GM18526 (cell line): ENCODE results near the gene ZFHX3.

Source experiments
- POLR2A ChIP-seq: IDR thresholded peaks from 3 replicates; pipeline ENCODE4 v1.6.1; 2011; ENCODE audit not compliant: insufficient read length; ENCODE audit errors: extremely low read depth

Gene ZFHX3

GRCh38 chr16:72971370-72971769, 76.6 kb downstream of the ZFHX3 start:
- TF ChIP-seq POLR2A, result no peak

- TF ChIP-seq POLR2A, result no peak
Observed at GRCh38 chr16:72970656-72971055, 77.3 kb downstream of the ZFHX3 start.

GRCh38 chr16:72969812-72970211, 78.1 kb downstream of the ZFHX3 start:
- TF ChIP-seq POLR2A, result no peak

GRCh38 chr16:72969146-72969545, 78.8 kb downstream of the ZFHX3 start:
- TF ChIP-seq POLR2A, result no peak

GRCh38 chr16:72967941-72968340, 80.0 kb downstream of the ZFHX3 start:
- no peak for TF ChIP-seq POLR2A

GRCh38 chr16:72963533-72964315, 84.2 kb downstream of the ZFHX3 start:
- TF ChIP-seq POLR2A, result no peak

GRCh38 chr16:72962347-72962746, 85.6 kb downstream of the ZFHX3 start:
- no peak for TF ChIP-seq POLR2A

GRCh38 chr16:72961863-72962262, 86.1 kb downstream of the ZFHX3 start:
- no peak for TF ChIP-seq POLR2A

- TF ChIP-seq POLR2A, result no peak
Observed at GRCh38 chr16:72961115-72961832, 86.7 kb downstream of the ZFHX3 start.

GRCh38 chr16:72960101-72960500, 87.8 kb downstream of the ZFHX3 start:
- no peak for TF ChIP-seq POLR2A

GRCh38 chr16:72959301-72959996, 88.5 kb downstream of the ZFHX3 start:
- TF ChIP-seq POLR2A, result no peak

GRCh38 chr16:72958522-72959076, 89.3 kb downstream of the ZFHX3 start:
- no peak for TF ChIP-seq POLR2A

- no peak for TF ChIP-seq POLR2A
Observed at GRCh38 chr16:72957303-72958277, 90.3 kb downstream of the ZFHX3 start.
